Measurements from ENCODE around the gene PALB2. TPM values are rescaled to one million over a fixed set of nuclear protein-coding genes. Genes with fewer than 3 reads are reported as not detected.

The PALB2 gene
- total and polyA plus RNA-seq, 9 of the 15 experiments (the other 6 are each of a cell fraction or from before 2014, with no cell fraction given) = 7.0 to 25.8 (median 15.2) TPM

GRCh38 chr16:23570992-23571632 lies 70.0 kb downstream of the PALB2 start:
- CTCF ChIA-PET (ENCODE audit: low intra/inter-chr PET ratio) = no interaction called here
- no peaks in the 10 kb centered on the region for H3K9me1 ChIP-seq (ENCODE audit: control insufficient read depth, insufficient read depth, low read length)
- no peak overlapping the region for H3K27ac ChIP-seq (ENCODE audit: extremely low read depth, low read depth, low read length)
- ATAC-seq = no peak
- no peaks in the 10 kb centered on the region for H3K79me2 ChIP-seq (ENCODE audit: control insufficient read depth, insufficient read depth, low read length)
- peaks cover 75% of the 10 kb centered on the region; the same call in 2 of the 3 replicates for H3K36me3 ChIP-seq (ENCODE audit: control insufficient read depth, insufficient read depth, low read length)
- H3K4me2 ChIP-seq (ENCODE audit: insufficient read depth, low read length) = no peak overlapping the region
- intact Hi-C loops (cut with micrococcal nuclease) = no loop called here
- no peaks in the 10 kb centered on the region for H3K9me3 ChIP-seq (replicated peaks; ENCODE audit: control insufficient read depth, insufficient read depth, low read depth, low read length)
- FAIRE-seq = no peak
- H3K4me3 ChIP-seq = no peak overlapping the region
- H3K9ac ChIP-seq (ENCODE audit: insufficient read depth in 1 of 2, low read depth in 2 of 2, low read length in 2 of 2) = no peak overlapping the region
- H4K20me1 ChIP-seq (replicated peaks; ENCODE audit: control insufficient read depth, insufficient read depth, low read length) = no peaks in the 10 kb centered on the region
- no peak overlapping the region for H2AFZ ChIP-seq (ENCODE audit: low read depth, low read length)
- no peak for DNase-seq (ENCODE audit: extremely low read depth in 1 of 4, low spot score in 3 of 4)
- H3K4me1 ChIP-seq (replicated peaks in 1 of 2; ENCODE audit: control insufficient read depth in 2 of 2, insufficient read depth in 2 of 2, low read length in 2 of 2) = no peaks in the 10 kb centered on the region
- BruUV-seq (replicated peaks) = no TSS peak
- H3K27me3 ChIP-seq (ENCODE audit: control insufficient read depth in 2 of 2, insufficient read depth in 2 of 2, low read length in 2 of 2) = no peaks in the 10 kb centered on the region
- 85% methylated on average over 8 of the region's 8 CpGs for WGBS (ENCODE audit: insufficient coverage, low coverage, missing lambda C conversion rate)
- POLR2A ChIA-PET = interaction anchor here (0.7 to 1.6 kb wide), 3 partner anchors 11 to 14 kb away, joined by 3 to 4 read pairs (median 4); partner anchors contain the start of genes EARS2 and UBFD1
- in situ Hi-C loops (cut with MboI) = no loop called here
- TF ChIP-seq CHD7 (IDR thresholded peaks at IDR 0.05; ENCODE audit: low read depth, low read length) = no peak
- no peak for TF ChIP-seq ETS1 (conservative IDR thresholded peaks at IDR 0.05; ENCODE audit: control insufficient read depth, low read depth, low read length)
- TF ChIP-seq FOSL1 (tag; conservative IDR thresholded peaks at IDR 0.05) = no peak
- TF ChIP-seq KDM1A (IDR thresholded peaks at IDR 0.05) = no peak
- no peak for TF ChIP-seq HNRNPH1 (optimal IDR thresholded peaks at IDR 0.05; ENCODE audit: low read depth, low read length)
- TF ChIP-seq TFAP4 (CRISPR knock-in tag; IDR thresholded peaks at IDR 0.05; ENCODE audit: borderline replicate concordance) = no peak
- no peak for TF ChIP-seq CHD4 (IDR thresholded peaks at IDR 0.05; ENCODE audit: insufficient read depth, insufficient replicate concordance, low read depth, low read length, poor library complexity, severe bottlenecking)

Data from K562 (cell line).